SK-N-SH (cell line): ENCODE data around the gene ENOX1.

Source experiments
- CTCF ChIP-seq: fragments of 200-600 bp; sonication (generic); IDR thresholded peaks from 2 replicates; pipeline ENCODE4 v1.6.1; 2017; ENCODE audit warnings: antibody characterized with exemption, mild to moderate bottlenecking, moderate library complexity
- EP300 ChIP-seq, 2 experiments: IDR thresholded peaks; 2 replicates each; pipeline versions ENCODE4 v1.4.0 to v1.6.1; 2012; ENCODE audit warnings: borderline replicate concordance in 1 of 2, low read depth in 1 of 2, low read length in 1 of 2
- EZH2phosphoT487 ChIP-seq: fragments of 200-600 bp; sonication (generic); IDR thresholded peaks from 2 replicates; pipeline ENCODE4 v1.6.1; 2017; ENCODE audit warnings: low read depth, mixed run types, mild to moderate bottlenecking, antibody characterized with exemption, moderate library complexity, borderline replicate concordance
- FOXJ3 ChIP-seq: sonication (generic); formaldehyde crosslinking; IDR thresholded peaks from 2 replicates; pipeline ENCODE4 v1.5.1; 2020; ENCODE audit warnings: mild to moderate bottlenecking, missing genetic modification reagents
- FOXM1 ChIP-seq: IDR thresholded peaks from 2 replicates; pipeline ENCODE4 v1.4.0; 2012; ENCODE audit warnings: low read depth, mild to moderate bottlenecking
- GATA2 ChIP-seq: sonication (generic); formaldehyde crosslinking; IDR thresholded peaks from 2 replicates; pipeline ENCODE4 v1.5.0; 2020; ENCODE audit warnings: mild to moderate bottlenecking, missing genetic modification reagents
- JUND ChIP-seq: IDR thresholded peaks from 2 replicates; pipeline ENCODE4 v1.4.0; 2012
- MAX ChIP-seq: IDR thresholded peaks from 2 replicates; pipeline ENCODE4 v1.4.0; 2012; ENCODE audit warnings: low read depth
- PBX3 ChIP-seq: IDR thresholded peaks from 2 replicates; pipeline ENCODE4; 2012
- POLR2AphosphoS5 ChIP-seq: IDR thresholded peaks from 2 replicates; pipeline ENCODE4 v1.6.1; 2012; ENCODE audit warnings: low read depth, low read length
- RCOR1 ChIP-seq: fragments of 150-350 bp; IDR thresholded peaks from 2 replicates; pipeline ENCODE4 v1.6.1; 2017; ENCODE audit warnings: antibody characterized with exemption, low read length
- REST ChIP-seq: IDR thresholded peaks from 2 replicates; pipeline ENCODE4 v1.6.1; 2012; ENCODE audit warnings: mild to moderate bottlenecking, low read depth, low read length, moderate library complexity
- SIN3A ChIP-seq: IDR thresholded peaks from 2 replicates; pipeline ENCODE4 v1.6.1; 2012; ENCODE audit warnings: low read depth, mild to moderate bottlenecking, low read length, moderate library complexity, borderline replicate concordance
- YY1 ChIP-seq: IDR thresholded peaks from 2 replicates; pipeline ENCODE4 v1.4.0; 2012; ENCODE audit warnings: low read depth, mild to moderate bottlenecking

- TF ChIP-seq EZH2phosphoT487 (no peak), PBX3 (no peak), POLR2AphosphoS5 (no peak), CTCF (no peak), JUND (no peak), REST (no peak), FOXJ3 (CRISPR knock-in tag) (no peak), SIN3A (no peak), RCOR1 (no peak), YY1 (no peak), EP300 (IDR thresholded peaks at IDR 0.05; ENCODE audit: borderline replicate concordance in 1 of 2, low read depth in 1 of 2, low read length in 1 of 2) (no peak), GATA2 (CRISPR knock-in tag) (no peak), MAX (no peak), FOXM1 (no peak)
Measured at GRCh38 chr13:43167731-43168130, 619.0 kb downstream of the ENOX1 start.
